HG02763 (cell line): ENCODE results near the gene TOMM7.
"Not testable (repeated sequence)": the region's sequence is repeated elsewhere in the genome, so short reads cannot be mapped to it uniquely, and the experiment has no call there.

ENCODE experiments used
- ATAC-seq: cut with Tn5 transposase; IDR thresholded peaks from one replicate; pipeline ENCODE4 v1.9.1; 2021; ENCODE audit warnings: mild to moderate bottlenecking, moderate library complexity; ENCODE audit not compliant: unreplicated experiment

Gene TOMM7

DNA sequence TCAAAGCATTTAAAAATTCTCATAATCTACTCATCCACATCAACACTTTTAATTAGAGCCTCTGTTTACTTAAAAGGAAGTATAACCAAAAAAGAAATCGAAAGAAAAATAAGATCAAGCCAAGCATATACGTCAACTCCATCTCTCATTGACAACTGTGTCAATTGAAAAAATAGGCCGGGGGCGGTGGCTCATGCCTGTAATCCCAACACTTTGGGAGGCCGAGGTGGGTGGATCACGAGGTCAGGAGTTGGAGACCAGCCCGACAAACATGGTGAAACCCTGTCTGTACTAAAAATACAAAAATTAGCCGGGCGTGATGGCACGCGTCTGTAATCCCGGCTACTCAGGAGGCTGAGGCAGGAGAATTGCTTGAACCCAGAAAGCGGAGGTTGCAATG, 32.0 kb downstream of the TOMM7 start:
- not testable (repeated sequence) for ATAC-seq

DNA sequence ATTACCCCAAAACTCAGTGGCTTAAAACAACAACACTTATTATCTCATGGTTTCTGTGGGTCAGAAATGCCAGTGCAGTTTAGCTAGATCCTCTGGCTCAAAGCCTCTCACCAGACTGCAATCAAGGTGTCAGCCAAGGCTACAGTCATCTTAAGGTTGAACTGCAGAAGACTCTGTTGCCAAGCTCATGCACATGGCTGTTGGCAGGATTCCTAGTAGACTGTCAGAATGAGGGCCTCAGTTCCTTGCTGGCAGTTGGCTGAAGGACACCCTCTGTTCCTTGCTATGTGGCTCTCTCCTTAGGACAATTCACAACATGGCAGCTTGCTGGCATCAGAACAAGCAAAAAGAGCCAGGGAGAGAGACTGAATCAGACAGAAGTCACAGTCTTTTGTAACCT, 34.7 kb downstream of the TOMM7 start:
- no peak for ATAC-seq

- no peak for ATAC-seq
Measured at GRCh38 chr7:22786290-22786932, 36.2 kb downstream of the TOMM7 start.

- no peak for ATAC-seq
Measured at GRCh38 chr7:22784346-22784745, 38.3 kb downstream of the TOMM7 start.

- ATAC-seq: no peak
Measured at GRCh38 chr7:22783421-22783820, 39.2 kb downstream of the TOMM7 start.

DNA sequence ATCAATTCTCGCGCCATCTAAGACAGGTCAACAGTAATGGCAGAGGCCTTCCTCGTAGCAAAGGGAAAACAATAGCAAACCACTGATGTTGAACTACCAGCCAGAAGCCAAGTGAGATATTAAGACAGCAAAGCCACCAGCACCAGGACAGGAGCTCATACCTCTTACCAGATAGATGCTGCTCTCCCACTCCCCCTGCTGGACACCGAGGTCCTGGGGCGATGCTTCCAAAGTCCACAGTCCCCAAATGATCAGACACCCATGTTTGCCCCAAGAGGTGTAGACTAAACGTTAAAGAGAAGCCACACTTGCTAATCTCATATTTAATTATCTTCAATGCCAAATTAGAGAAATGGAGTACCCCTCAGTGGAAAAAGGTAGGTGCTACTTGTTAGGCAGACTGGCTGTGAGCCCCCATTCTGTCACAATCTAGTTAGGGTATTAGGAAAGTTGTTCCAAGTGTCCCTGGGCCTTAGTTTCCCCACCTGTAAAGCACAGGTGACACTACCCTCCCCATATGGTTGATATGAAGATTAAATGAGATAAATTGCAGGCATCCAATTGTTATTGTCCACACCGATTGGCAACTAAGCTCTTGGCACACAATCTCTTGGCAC, 39.9 kb downstream of the TOMM7 start:
- ATAC-seq: peak; percentile 66

GRCh38 chr7:22781230-22781711, 41.4 kb downstream of the TOMM7 start:
- ATAC-seq: no peak

- not testable (repeated sequence) for ATAC-seq
Measured at GRCh38 chr7:22779730-22780323, 42.8 kb downstream of the TOMM7 start.

GRCh38 chr7:22776964-22777363, 45.7 kb downstream of the TOMM7 start:
- no peak for ATAC-seq

- no peak for ATAC-seq
Measured at GRCh38 chr7:22772885-22773284, 49.8 kb downstream of the TOMM7 start.

- ATAC-seq: no peak
Measured at GRCh38 chr7:22771872-22772228, 50.8 kb downstream of the TOMM7 start.

DNA sequence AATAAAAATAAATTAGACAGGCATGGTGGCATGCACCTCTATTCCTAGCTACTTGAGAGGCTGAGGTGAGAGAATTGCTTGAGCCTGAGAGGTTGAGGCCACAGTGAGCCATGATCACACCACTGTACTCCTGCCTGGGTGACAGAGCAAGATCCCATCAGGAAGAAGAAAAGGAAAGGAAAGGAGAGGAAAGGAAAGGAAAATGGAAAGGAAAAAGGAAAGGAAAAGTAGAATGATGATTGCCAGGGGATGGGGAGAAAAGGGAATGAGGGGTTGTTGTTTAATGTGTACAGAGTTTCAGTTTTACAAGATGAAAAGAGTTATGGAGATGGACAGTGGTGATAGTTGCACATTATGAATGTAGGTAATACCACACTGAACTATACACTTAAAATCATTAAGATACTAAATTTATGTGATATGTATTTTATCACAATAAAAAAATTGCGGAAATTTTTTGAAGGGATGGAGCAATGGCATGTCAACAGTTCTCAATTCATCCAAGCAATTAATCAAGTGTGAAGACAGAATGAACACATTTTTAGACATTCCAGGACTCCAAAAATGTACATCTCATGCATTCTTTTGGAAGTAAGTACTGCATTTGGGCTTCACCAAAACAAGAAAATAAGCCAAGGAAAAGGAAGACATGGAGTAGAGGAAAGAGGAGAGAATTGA, 51.3 kb downstream of the TOMM7 start:
- ATAC-seq: no peak

GRCh38 chr7:22765609-22766008, 57.0 kb downstream of the TOMM7 start:
- peak; percentile 72 for ATAC-seq
